HepG2 (cell line): Measurements from ENCODE around the gene SH2D3A. TPM values are rescaled to one million over a fixed set of nuclear protein-coding genes. Genes with fewer than 3 reads are reported as not detected.

Experiments used
- ATAD3A ChIP-seq: sonication (generic); formaldehyde crosslinking; IDR thresholded peaks from 2 replicates; pipeline ENCODE4 v1.4.0; 2020; ENCODE audit warnings: missing genetic modification reagents
- EP300 ChIP-seq, 3 experiments: sonication (generic) in 1 of 3; formaldehyde crosslinking in 1 of 3; IDR thresholded peaks; 2 replicates each; pipeline versions ENCODE4 v1.5.1 to v1.6.1; 2011 to 2020; ENCODE audit warnings: low read depth in 2 of 3, low read length in 2 of 3, borderline replicate concordance in 1 of 3, improper control_type of control experiment in 1 of 3, mild to moderate bottlenecking in 1 of 3, missing genetic modification reagents in 1 of 3, moderate library complexity in 1 of 3
- FOXP1 ChIP-seq, 2 experiments: fragments of 450-650 bp in 1 of 2; IDR thresholded peaks; 2 replicates each; pipeline ENCODE4 v1.6.1; 2017 to 2018; ENCODE audit warnings: antibody characterized with exemption in 1 of 2
- HMG20B ChIP-seq: conservative IDR thresholded peaks from 2 replicates; pipeline ENCODE4 v1.6.1; 2016; ENCODE audit warnings: missing genetic modification reagents, missing compliant biosample characterization
- HNF1A ChIP-seq, 2 experiments: sonication (generic) in 1 of 2; formaldehyde crosslinking in 1 of 2; IDR thresholded peaks; 2 replicates each; pipeline versions ENCODE4 v1.4.0 to v1.6.1; 2016 to 2020; ENCODE audit warnings: borderline replicate concordance in 1 of 2, low read depth in 1 of 2, mild to moderate bottlenecking in 1 of 2, missing genetic modification reagents in 1 of 2
- MAFG ChIP-seq: sonication (generic); formaldehyde crosslinking; IDR thresholded peaks from 2 replicates; pipeline ENCODE4 v1.5.1; 2020; ENCODE audit warnings: mild to moderate bottlenecking, missing genetic modification reagents
- TAF15 ChIP-seq: fragments of 200-400 bp; formaldehyde crosslinking; IDR thresholded peaks from one replicate; pipeline ENCODE4 v1.6.1; 2018; ENCODE audit warnings: mild to moderate bottlenecking, low read depth, low read length; ENCODE audit not compliant: poor library complexity, severe bottlenecking
- ZNF12 ChIP-seq: sonication (generic); formaldehyde crosslinking; IDR thresholded peaks from 2 replicates; pipeline ENCODE4 v1.5.0; 2020; ENCODE audit warnings: missing genetic modification reagents
- ZNF17 ChIP-seq: sonication (generic); formaldehyde crosslinking; IDR thresholded peaks from 2 replicates; pipeline ENCODE4 v1.5.0; 2020; ENCODE audit warnings: mild to moderate bottlenecking, missing genetic modification reagents
- ZNF407 ChIP-seq: sonication (generic); formaldehyde crosslinking; IDR thresholded peaks from one replicate; pipeline ENCODE4 v1.5.1; 2020; ENCODE audit warnings: mild to moderate bottlenecking, missing genetic modification reagents; ENCODE audit errors: not compliant biosample characterization
- ZNF44 ChIP-seq: sonication (generic); formaldehyde crosslinking; IDR thresholded peaks from 2 replicates; pipeline ENCODE4 v1.5.1; 2020; ENCODE audit warnings: mild to moderate bottlenecking, missing genetic modification reagents
- polyA plus RNA-seq, 8 experiments: library from polyadenylated mRNA; depleted of rRNA in 3 of 8; stranded (reverse) in 7 of 8; unstranded in 1 of 8; fragments of >200 nt; fragmentation: Illumina TruSeq in 4 of 8; extraction: Trizol in 4 of 8; gene quantifications; 2 replicates each; pipeline versions ENCODE4 v1.2.1 to v1.2.3, GENCODE V29; 2011 to 2016; ENCODE audit warnings: low read depth in 4 of 8, missing spikeins in 1 of 8, mixed read lengths in 1 of 8; ENCODE audit not compliant: insufficient read depth in 1 of 8
- total RNA-seq, 5 experiments: library from RNA; depleted of rRNA; stranded (reverse); fragments of >200 nt; fragmentation: Illumina TruSeq; extraction: Trizol; gene quantifications; 2 replicates each; pipeline ENCODE4 v1.2.3, GENCODE V29; 2016; ENCODE audit warnings: low read depth in 1 of 5
- TF ChIP-seq, protein P1 (sequence below): sonication (generic); formaldehyde crosslinking; IDR thresholded peaks from 2 replicates; pipeline ENCODE4 v1.8.0; 2022; ENCODE audit warnings: missing genetic modification reagents, mild to moderate bottlenecking, inconsistent platforms, borderline replicate concordance
- TF ChIP-seq, protein P2 (sequence below): sonication (generic); formaldehyde crosslinking; IDR thresholded peaks from 2 replicates; pipeline ENCODE4 v1.5.1; 2020; ENCODE audit warnings: mild to moderate bottlenecking, moderate library complexity, missing genetic modification reagents

Gene SH2D3A
- total and polyA plus RNA-seq, 2 of the 13 experiments (the other 11 are each of a cell fraction or from before 2014, with no cell fraction given): 1.0 to 2.2 TPM

DNA sequence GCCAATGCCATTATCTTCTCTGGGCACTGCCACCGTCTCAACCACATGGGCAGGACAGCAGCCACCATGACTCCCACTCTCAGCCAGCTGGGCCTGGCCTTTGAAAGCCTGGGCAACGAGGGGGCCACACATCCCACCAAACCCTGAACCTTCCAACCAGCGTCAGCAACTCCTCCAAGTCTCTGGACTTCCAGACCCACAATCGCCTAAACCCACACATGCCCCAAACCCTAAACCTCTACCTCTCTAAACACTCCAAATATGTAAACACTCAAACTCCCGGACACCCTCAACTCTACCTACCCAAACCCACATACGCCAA is 47.7 kb downstream of the SH2D3A start (continued):
- no peak for TF ChIP-seq ZNF407
- TF ChIP-seq TAF15: no peak
- no peak for TF ChIP-seq ZNF12 (CRISPR knock-in tag)
- no peak for TF ChIP-seq HNF1A (IDR thresholded peaks at IDR 0.05; ENCODE audit: low read depth)
- no peak for TF ChIP-seq HNF1A (CRISPR knock-in tag; IDR thresholded peaks at IDR 0.05; ENCODE audit: borderline replicate concordance)
- TF ChIP-seq ZNF44 (CRISPR knock-in tag): no peak
- TF ChIP-seq, protein P1, sequence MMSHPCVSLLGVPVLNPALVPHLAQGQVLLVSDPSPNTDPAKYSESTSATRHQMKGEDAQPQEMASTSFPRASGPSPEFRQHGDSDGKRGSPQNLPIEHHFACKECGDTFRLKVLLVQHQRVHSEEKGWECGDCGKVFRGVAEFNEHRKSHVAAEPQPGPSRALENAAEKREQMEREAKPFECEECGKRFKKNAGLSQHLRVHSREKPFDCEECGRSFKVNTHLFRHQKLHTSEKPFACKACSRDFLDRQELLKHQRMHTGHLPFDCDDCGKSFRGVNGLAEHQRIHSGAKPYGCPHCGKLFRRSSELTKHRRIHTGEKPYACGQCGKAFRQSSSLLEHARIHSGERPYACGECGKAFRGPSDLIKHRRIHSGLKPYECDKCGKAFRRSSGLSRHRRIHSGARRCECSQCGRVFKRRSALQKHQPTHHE: 0 out of 2 replicates have a peak, but pooled peaks have one; percentile 52
- no peak for TF ChIP-seq ZNF17 (CRISPR knock-in tag)
- TF ChIP-seq MAFG (CRISPR knock-in tag): 0 out of 2 replicates have a peak, but pooled peaks have one; percentile 1
- no peak for TF ChIP-seq ATAD3A (CRISPR knock-in tag)
- no peak for TF ChIP-seq FOXP1 (IDR thresholded peaks at IDR 0.05)
- TF ChIP-seq FOXP1 (CRISPR knock-in tag; IDR thresholded peaks at IDR 0.05): no peak
- TF ChIP-seq, protein P2, sequence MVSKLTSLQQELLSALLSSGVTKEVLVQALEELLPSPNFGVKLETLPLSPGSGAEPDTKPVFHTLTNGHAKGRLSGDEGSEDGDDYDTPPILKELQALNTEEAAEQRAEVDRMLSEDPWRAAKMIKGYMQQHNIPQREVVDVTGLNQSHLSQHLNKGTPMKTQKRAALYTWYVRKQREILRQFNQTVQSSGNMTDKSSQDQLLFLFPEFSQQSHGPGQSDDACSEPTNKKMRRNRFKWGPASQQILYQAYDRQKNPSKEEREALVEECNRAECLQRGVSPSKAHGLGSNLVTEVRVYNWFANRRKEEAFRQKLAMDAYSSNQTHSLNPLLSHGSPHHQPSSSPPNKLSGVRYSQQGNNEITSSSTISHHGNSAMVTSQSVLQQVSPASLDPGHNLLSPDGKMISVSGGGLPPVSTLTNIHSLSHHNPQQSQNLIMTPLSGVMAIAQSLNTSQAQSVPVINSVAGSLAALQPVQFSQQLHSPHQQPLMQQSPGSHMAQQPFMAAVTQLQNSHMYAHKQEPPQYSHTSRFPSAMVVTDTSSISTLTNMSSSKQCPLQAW (CRISPR knock-in tag): no peak
- TF ChIP-seq HMG20B (CRISPR knock-in tag): no peak
- TF ChIP-seq EP300 (IDR thresholded peaks at IDR 0.05; ENCODE audit: low read depth in 2 of 2, low read length in 2 of 2): no peak
- no peak for TF ChIP-seq EP300 (CRISPR knock-in tag; IDR thresholded peaks at IDR 0.05; ENCODE audit: borderline replicate concordance)
